GM23338 (cell line): ENCODE data around the gene LARGE1. TPM values are rescaled to one million over a fixed set of nuclear protein-coding genes. Genes with fewer than 3 reads are reported as not detected.
A peak's percentile ranks its signal among the peaks of the same experiment; 100 is the strongest.

Source experiments
- ATAC-seq: fragments of 200-7000 bp; cut with Tn5 transposase; 3 replicates; pipeline ENCODE4 v1.9.1; 2020
- DNase-seq: peaks from one replicate; pipeline ENCODE4 v3.0.0-alpha.2; 2015; ENCODE audit warnings: low spot score
- H2AFZ ChIP-seq: fragments of 200-600 bp; sonication (generic); 2 replicates; pipeline ENCODE4 v1.8.0; 2016; ENCODE audit warnings: antibody characterized with exemption, mild to moderate bottlenecking, moderate library complexity
- H3F3A ChIP-seq: fragments of 200-600 bp; sonication (generic); replicated peaks from 2 replicates; pipeline ENCODE4 v1.8.0; 2017; ENCODE audit warnings: antibody characterized with exemption, mixed run types, low read depth
- H3K27ac ChIP-seq: fragments of 200-600 bp; sonication (generic); 2 replicates; pipeline ENCODE4 v1.6.1; 2016; ENCODE audit warnings: low read depth
- H3K27me3 ChIP-seq: fragments of 200-600 bp; sonication (generic); 2 replicates; pipeline ENCODE4 v1.8.0; 2016; ENCODE audit warnings: mild to moderate bottlenecking, mixed run types, moderate library complexity; ENCODE audit not compliant: insufficient read depth
- H3K36me3 ChIP-seq: fragments of 200-600 bp; sonication (generic); 2 replicates; pipeline ENCODE4 v1.8.0; 2016; ENCODE audit warnings: mild to moderate bottlenecking; ENCODE audit not compliant: insufficient read depth
- H3K4me1 ChIP-seq: fragments of 200-600 bp; sonication (generic); 2 replicates; pipeline ENCODE4 v1.8.0; 2016; ENCODE audit warnings: mild to moderate bottlenecking, moderate library complexity; ENCODE audit not compliant: insufficient read depth
- H3K4me2 ChIP-seq: fragments of 200-600 bp; sonication (generic); 2 replicates; pipeline ENCODE4 v1.7.1; 2017; ENCODE audit warnings: mixed run types
- H3K4me3 ChIP-seq: fragments of 200-600 bp; sonication (generic); 2 replicates; pipeline ENCODE4 v1.6.1; 2016; ENCODE audit warnings: mixed run types
- H3K79me2 ChIP-seq: fragments of 200-600 bp; sonication (generic); replicated peaks from 2 replicates; pipeline ENCODE4 v1.8.0; 2017; ENCODE audit warnings: mild to moderate bottlenecking; ENCODE audit not compliant: insufficient read depth
- H3K9me2 ChIP-seq: fragments of 200-600 bp; sonication (generic); 2 replicates; pipeline ENCODE4 v1.8.0; 2017; ENCODE audit not compliant: insufficient read depth
- H4K20me1 ChIP-seq: fragments of 200-600 bp; sonication (generic); replicated peaks from 2 replicates; pipeline ENCODE4 v1.8.0; 2017; ENCODE audit warnings: mild to moderate bottlenecking; ENCODE audit not compliant: insufficient read depth
- H3K27ac Mint-ChIP-seq: 2 replicates; pipeline ENCODE4 v1.8.0; 2020; ENCODE audit warnings: inconsistent platforms, mild to moderate bottlenecking, moderate library complexity, mixed read lengths
- H3K27me3 Mint-ChIP-seq: 3 replicates; pipeline ENCODE4 v1.8.0; 2022; ENCODE audit warnings: low read depth, mild to moderate bottlenecking, moderate library complexity, mixed read lengths, inconsistent platforms; ENCODE audit not compliant: insufficient read depth, poor library complexity
- H3K36me3 Mint-ChIP-seq: 3 replicates; pipeline ENCODE4 v1.8.0; 2021; ENCODE audit warnings: low read depth, mild to moderate bottlenecking, inconsistent platforms, moderate library complexity, mixed read lengths
- H3K4me1 Mint-ChIP-seq: 3 replicates; pipeline ENCODE4 v1.8.0; 2020; ENCODE audit warnings: mild to moderate bottlenecking, inconsistent platforms, mixed read lengths
- H3K4me3 Mint-ChIP-seq: 3 replicates; pipeline ENCODE4 v1.8.0; 2021; ENCODE audit warnings: moderate library complexity, mild to moderate bottlenecking, inconsistent platforms, mixed read lengths
- H3K9me3 Mint-ChIP-seq: 3 replicates; pipeline ENCODE4 v1.8.0; 2020; ENCODE audit warnings: moderate library complexity, mild to moderate bottlenecking, inconsistent platforms, mixed read lengths
- CREB1 ChIP-seq: fragments of 250-450 bp; sonication (Bioruptor Pico); IDR thresholded peaks from 2 replicates; pipeline ENCODE4 v1.5.0; 2020; ENCODE audit warnings: low read depth, mild to moderate bottlenecking, moderate library complexity
- CTCF ChIP-seq, 2 experiments: fragments of 200-600 bp in 1 of 2; sonication (generic) in 1 of 2; conservative IDR thresholded peaks; 2 replicates each; pipeline versions ENCODE4 v1.5.1 to v1.6.1; 2016 to 2017; ENCODE audit warnings: antibody characterized with exemption in 2 of 2, low read depth in 2 of 2, mild to moderate bottlenecking in 2 of 2, moderate library complexity in 1 of 2
- ETS1 ChIP-seq: IDR thresholded peaks from 2 replicates; pipeline ENCODE4 v1.6.1; 2016; ENCODE audit warnings: antibody characterized with exemption
- EZH2 ChIP-seq: fragments of 200-600 bp; sonication (generic); IDR thresholded peaks from one replicate; pipeline ENCODE4 v1.8.0; 2017; ENCODE audit warnings: antibody characterized with exemption, mild to moderate bottlenecking, low read depth; ENCODE audit not compliant: unreplicated experiment
- JUNB ChIP-seq: IDR thresholded peaks from one replicate; pipeline ENCODE4 v1.6.1; 2016; ENCODE audit warnings: antibody characterized with exemption; ENCODE audit not compliant: unreplicated experiment
- NANOG ChIP-seq: IDR thresholded peaks from 2 replicates; pipeline ENCODE4 v1.6.1; 2016; ENCODE audit warnings: antibody characterized with exemption, borderline replicate concordance
- POLR2AphosphoS5 ChIP-seq: IDR thresholded peaks from 2 replicates; pipeline ENCODE4 v1.6.1; 2016; ENCODE audit warnings: antibody characterized with exemption, low read depth
- REST ChIP-seq: IDR thresholded peaks from one replicate; pipeline ENCODE4 v1.6.1; 2018; ENCODE audit warnings: antibody characterized with exemption; ENCODE audit not compliant: unreplicated experiment
- STAT1 ChIP-seq: IDR thresholded peaks from one replicate; pipeline ENCODE4 v1.6.1; 2016; ENCODE audit warnings: antibody characterized with exemption; ENCODE audit not compliant: unreplicated experiment
- ZNF331 ChIP-seq: fragments of 250-450 bp; sonication (Bioruptor Pico); IDR thresholded peaks from 2 replicates; pipeline ENCODE4 v1.5.0; 2020; ENCODE audit warnings: low read depth, mild to moderate bottlenecking, moderate library complexity
- polyA plus RNA-seq: library from polyadenylated mRNA; unstranded; fragments of >200 nt; fragmentation: Nextera tagmentation; extraction: Ambion mirVana; gene quantifications from 2 replicates; pipeline ENCODE4 v1.2.1, GENCODE V29; 2016
- total RNA-seq: library from RNA; depleted of rRNA; stranded (reverse); fragments of >200 nt; shearing (Covaris generic); gene quantifications from 2 replicates; pipeline ENCODE4 v1.2.3, GENCODE V29; 2014

The LARGE1 gene
- total and polyA plus RNA-seq, 2 experiments from 2014 or later: 12.8 to 75.6 TPM

GRCh38 chr22:33275073-33275443, 645.2 kb downstream of the LARGE1 start:
- no peak for TF ChIP-seq ZNF331 (CRISPR knock-in tag)
- H3K27me3 Mint-ChIP-seq: peaks cover 13% of the 10 kb centered on the region
- Histone ChIP-seq H3K4me2 (no peak overlapping the region), H3K4me1 (no peaks in the 10 kb centered on the region), H2AFZ (no peak overlapping the region), H4K20me1 (peaks cover 9% of the 10 kb centered on the region; the same call in 1 of the 2 replicates), H3F3A (no peaks in the 10 kb centered on the region), H3K27ac (no peak overlapping the region), H3K36me3 (peaks cover 14% of the 10 kb centered on the region), H3K79me2 (no peaks in the 10 kb centered on the region), H3K9me2 (no peaks in the 10 kb centered on the region), H3K4me3 (no peak overlapping the region), H3K27me3 (no peaks in the 10 kb centered on the region)
- no peaks in the 10 kb centered on the region for H3K9me3 Mint-ChIP-seq
- H3K4me1 Mint-ChIP-seq: no peaks in the 10 kb centered on the region
- H3K4me3 Mint-ChIP-seq: no peak overlapping the region
- H3K36me3 Mint-ChIP-seq: peaks cover 36% of the 10 kb centered on the region
- DNase-seq (no peak), ATAC-seq (no peak)
- no peak overlapping the region for H3K27ac Mint-ChIP-seq

- peaks cover 34% of the 10 kb centered on the region for H3K36me3 Mint-ChIP-seq
- peaks cover 9% of the 10 kb centered on the region; the same call in 1 of the 2 replicates for H4K20me1 ChIP-seq
- H3K27me3 Mint-ChIP-seq: peaks cover 13% of the 10 kb centered on the region
- peak; percentile 89 for ATAC-seq
- H3K9me3 Mint-ChIP-seq: no peaks in the 10 kb centered on the region
- no peaks in the 10 kb centered on the region for H3K4me1 ChIP-seq
- H2AFZ ChIP-seq: no peak overlapping the region
- H3K27ac ChIP-seq: no peak overlapping the region
- no peak overlapping the region for H3K4me3 Mint-ChIP-seq
- H3K27me3 ChIP-seq: no peaks in the 10 kb centered on the region
- H3K4me1 Mint-ChIP-seq: no peaks in the 10 kb centered on the region
- peaks cover 14% of the 10 kb centered on the region for H3K36me3 ChIP-seq
- no peak overlapping the region for H3K4me3 ChIP-seq
- no peaks in the 10 kb centered on the region for H3K9me2 ChIP-seq
- no peak overlapping the region for H3K27ac Mint-ChIP-seq
- TF ChIP-seq CREB1 (CRISPR knock-in tag) (no peak), CTCF (conservative IDR thresholded peaks at IDR 0.05; ENCODE audit: low read depth in 2 of 2) (peak; percentile 87 to 90)
- no peak overlapping the region for H3K4me2 ChIP-seq
- H3F3A ChIP-seq: no peaks in the 10 kb centered on the region
- DNase-seq: peak; percentile 91
- no peaks in the 10 kb centered on the region for H3K79me2 ChIP-seq
Measured at GRCh38 chr22:33274214-33275072, 645.8 kb downstream of the LARGE1 start.

- Mint-ChIP-seq H3K4me1 (no peaks in the 10 kb centered on the region), H3K9me3 (no peaks in the 10 kb centered on the region), H3K27me3 (peaks cover 7% of the 10 kb centered on the region), H3K27ac (no peak overlapping the region), H3K4me3 (no peak overlapping the region), H3K36me3 (peaks cover 25% of the 10 kb centered on the region)
- H3F3A ChIP-seq: no peaks in the 10 kb centered on the region
- no peak for ATAC-seq
- no peak overlapping the region for H3K4me2 ChIP-seq
- H3K4me1 ChIP-seq: no peaks in the 10 kb centered on the region
- H2AFZ ChIP-seq: no peak overlapping the region
- peaks cover 14% of the 10 kb centered on the region for H3K36me3 ChIP-seq
- no peak overlapping the region for H3K4me3 ChIP-seq
- no peaks in the 10 kb centered on the region for H3K9me2 ChIP-seq
- no peaks in the 10 kb centered on the region for H3K27me3 ChIP-seq
- peaks cover 9% of the 10 kb centered on the region; the same call in 1 of the 2 replicates for H4K20me1 ChIP-seq
- no peak overlapping the region for H3K27ac ChIP-seq
- no peaks in the 10 kb centered on the region for H3K79me2 ChIP-seq
- no peak for DNase-seq
- no peak for TF ChIP-seq STAT1
- no peak for TF ChIP-seq POLR2AphosphoS5
- no peak for TF ChIP-seq NANOG
- no peak for TF ChIP-seq ETS1
- no peak for TF ChIP-seq JUNB
- TF ChIP-seq REST: no peak
- no peak for TF ChIP-seq EZH2
- no peak for TF ChIP-seq CTCF (conservative IDR thresholded peaks at IDR 0.05; ENCODE audit: low read depth in 2 of 2)
Measured at GRCh38 chr22:33272871-33273270, 647.4 kb downstream of the LARGE1 start.
